Lower lobe of right lung (tissue), 2 donors: ENCODE results near the gene RNF186. TPM values are rescaled to one million over a fixed set of nuclear protein-coding genes. Genes with fewer than 3 reads are reported as not detected.

ENCODE experiments used
- ATAC-seq, 2 donors: fragments of 200-7000 bp; cut with Tn5 transposase; one replicate each; pipeline ENCODE4 v1.9.1; 2020 to 2022; ENCODE audit warnings: mild to moderate bottlenecking in 2 of 2, moderate library complexity in 2 of 2
- DNase-seq: peaks from one replicate; pipeline ENCODE4 v3.0.0-alpha.2; 2020
- H3K27ac ChIP-seq: fragments of 200-600 bp; one replicate; pipeline ENCODE4 v1.8.0; 2022
- H3K27me3 ChIP-seq: fragments of 200-600 bp; one replicate; pipeline ENCODE4 v1.8.0; 2022; ENCODE audit warnings: low read depth
- H3K36me3 ChIP-seq: fragments of 200-600 bp; one replicate; pipeline ENCODE4 v1.8.0; 2022; ENCODE audit warnings: mild to moderate bottlenecking
- H3K4me1 ChIP-seq: fragments of 200-600 bp; one replicate; pipeline ENCODE4 v1.8.0; 2022
- H3K4me3 ChIP-seq: fragments of 200-600 bp; one replicate; pipeline ENCODE4 v1.8.0; 2022; ENCODE audit warnings: mild to moderate bottlenecking
- H3K9me3 ChIP-seq: fragments of 200-600 bp; one replicate; pipeline ENCODE4 v1.8.0; 2022
- CTCF ChIP-seq: fragments of 200-600 bp; IDR thresholded peaks from one replicate; pipeline ENCODE4 v1.8.0; 2022; ENCODE audit warnings: antibody characterized with exemption, mild to moderate bottlenecking
- intact Hi-C: fragments of 100-400 bp; cut with DNase I; formaldehyde crosslinking; loops from one replicate; pipeline ENCODE4 v1.11.0; 2022
- total RNA-seq: library from RNA; stranded (reverse); fragmentation: NEBNext Ultra II Directional; extraction: Animal tissue kit (Norgen Biotek cat#: 25700); gene quantifications from one replicate; pipeline ENCODE4 v1.2.1, GENCODE V29; 2021
- donor health status: DM: no; HTN: yes; CAD: no; lungs with severe emphysema.

RNF186 gene
- total RNA-seq, 1 donor from 2014 or later, result not detected

GRCh38 chr1:19771350-19771749 is 43.7 kb downstream of the RNF186 start:
- H3K4me1 ChIP-seq, result no peaks in the 10 kb centered on the region
- no peak for DNase-seq
- no peaks in the 10 kb centered on the region for H3K27me3 ChIP-seq
- no peak overlapping the region for H3K4me3 ChIP-seq
- H3K9me3 ChIP-seq, result no peaks in the 10 kb centered on the region
- no peak for TF ChIP-seq CTCF
- intact Hi-C loops, result no loop called here
- no peak overlapping the region for H3K27ac ChIP-seq
- H3K36me3 ChIP-seq, result peaks cover 47% of the 10 kb centered on the region
- no peak for ATAC-seq

GRCh38 chr1:19770436-19771190 is 44.5 kb downstream of the RNF186 start:
- H3K4me3 ChIP-seq, result no peak overlapping the region
- ATAC-seq (no peak), DNase-seq (no peak)
- H3K27ac ChIP-seq, result no peak overlapping the region
- no peak for TF ChIP-seq CTCF
- H3K4me1 ChIP-seq, result no peaks in the 10 kb centered on the region
- no peaks in the 10 kb centered on the region for H3K9me3 ChIP-seq
- intact Hi-C loops, result no loop called here
- H3K27me3 ChIP-seq, result no peaks in the 10 kb centered on the region
- H3K36me3 ChIP-seq, result peaks cover 48% of the 10 kb centered on the region

GRCh38 chr1:19769211-19769932 is 45.7 kb downstream of the RNF186 start:
- no peaks in the 10 kb centered on the region for H3K27me3 ChIP-seq
- DNase-seq (no peak), ATAC-seq (no peak)
- intact Hi-C loops, result no loop called here
- H3K4me3 ChIP-seq, result no peak overlapping the region
- H3K9me3 ChIP-seq, result no peaks in the 10 kb centered on the region
- peaks cover 50% of the 10 kb centered on the region for H3K36me3 ChIP-seq
- H3K4me1 ChIP-seq, result no peaks in the 10 kb centered on the region
- no peak for TF ChIP-seq CTCF
- H3K27ac ChIP-seq, result no peak overlapping the region

- intact Hi-C loops, result no loop called here
- no peaks in the 10 kb centered on the region for H3K27me3 ChIP-seq
- no peak for ATAC-seq
- H3K27ac ChIP-seq, result no peak overlapping the region
- no peaks in the 10 kb centered on the region for H3K4me1 ChIP-seq
- DNase-seq, result no peak
- no peak for TF ChIP-seq CTCF
- peaks cover 42% of the 10 kb centered on the region for H3K36me3 ChIP-seq
- H3K9me3 ChIP-seq, result no peaks in the 10 kb centered on the region
- H3K4me3 ChIP-seq, result no peak overlapping the region
Observed at GRCh38 chr1:19768353-19769210, 46.5 kb downstream of the RNF186 start.

- Histone ChIP-seq H3K4me3 (no peak overlapping the region), H3K27ac (no peak overlapping the region), H3K9me3 (no peaks in the 10 kb centered on the region), H3K27me3 (no peaks in the 10 kb centered on the region), H3K36me3 (peaks cover 21% of the 10 kb centered on the region), H3K4me1 (no peaks in the 10 kb centered on the region)
- ATAC-seq (no peak), DNase-seq (no peak)
- intact Hi-C loops, result no loop called here
- no peak for TF ChIP-seq CTCF
Observed at GRCh38 chr1:19765623-19766022, 49.5 kb downstream of the RNF186 start.
